Natural killer cell (primary cell): Measurements from ENCODE around the gene MOB2. TPM values are rescaled to one million over a fixed set of nuclear protein-coding genes. Genes with fewer than 3 reads are reported as not detected.
A peak's percentile ranks its signal among the peaks of the same experiment; 100 is the strongest.
"Not testable (repeated sequence)": the region's sequence is repeated elsewhere in the genome, so short reads cannot be mapped to it uniquely, and the experiment has no call there.

Experiments
- ATAC-seq, 3 donors: fragments of 150-1000 bp in 2 of 3; fragments of 200-7000 bp in 1 of 3; cut with Tn5 transposase; 1 replicate in 1 of 3; 2 replicates in 2 of 3; pipeline ENCODE4 v1.10.0; 2021; ENCODE audit warnings: mild to moderate bottlenecking in 2 of 3, moderate library complexity in 2 of 3
- DNase-seq, 2 donors: peaks; one replicate each; pipeline versions ENCODE4 v3.0.0 to v3.0.0-alpha.2; 2013 to 2021; ENCODE audit warnings: mixed read lengths in 1 of 2
- H3K27ac ChIP-seq: one replicate; pipeline ENCODE4 v1.5.1; 2013; ENCODE audit warnings: mild to moderate bottlenecking, low read length
- H3K27me3 ChIP-seq: one replicate; pipeline ENCODE4 v1.6.1; 2013; ENCODE audit warnings: low read length; ENCODE audit not compliant: control insufficient read depth, insufficient read depth
- H3K36me3 ChIP-seq: one replicate; pipeline ENCODE4 v1.6.1; 2013; ENCODE audit warnings: low read length; ENCODE audit not compliant: control insufficient read depth, insufficient read depth
- H3K4me1 ChIP-seq: one replicate; pipeline ENCODE4 v1.6.1; 2013; ENCODE audit warnings: low read length; ENCODE audit not compliant: control insufficient read depth, insufficient read depth
- H3K4me3 ChIP-seq: one replicate; pipeline ENCODE4 v1.5.1; 2013; ENCODE audit warnings: low read length
- H3K9me3 ChIP-seq: one replicate; pipeline ENCODE4 v1.6.1; 2013; ENCODE audit warnings: low read length; ENCODE audit not compliant: control insufficient read depth, insufficient read depth
- H3K27ac Mint-ChIP-seq, 2 donors: one replicate each; pipeline ENCODE4 v1.8.0; 2022; ENCODE audit warnings: mild to moderate bottlenecking in 2 of 2, mixed read lengths in 2 of 2, moderate library complexity in 1 of 2
- H3K27me3 Mint-ChIP-seq, 2 donors: one replicate each; pipeline ENCODE4 v1.8.0; 2022; ENCODE audit warnings: low read depth in 2 of 2, mixed read lengths in 2 of 2
- H3K36me3 Mint-ChIP-seq: one replicate; pipeline ENCODE4 v1.8.0; 2022; ENCODE audit warnings: mixed read lengths
- H3K4me1 Mint-ChIP-seq, 2 donors: one replicate each; pipeline ENCODE4 v1.8.0; 2022; ENCODE audit warnings: mixed read lengths in 2 of 2
- H3K4me3 Mint-ChIP-seq: one replicate; pipeline ENCODE4 v1.8.0; 2022; ENCODE audit warnings: mild to moderate bottlenecking, moderate library complexity, mixed read lengths
- H3K9me3 Mint-ChIP-seq, 2 donors: one replicate each; pipeline ENCODE4 v1.8.0; 2022; ENCODE audit warnings: mixed read lengths in 2 of 2
- CTCF ChIP-seq: fragments of 200-600 bp; IDR thresholded peaks from one replicate; pipeline ENCODE4 v1.8.0; 2022; ENCODE audit warnings: antibody characterized with exemption
- WGBS: methylation state at CpG from one replicate; pipeline ENCODE4 v1.1.7; 2013; ENCODE audit warnings: missing lambda C conversion rate; ENCODE audit not compliant: insufficient coverage; 5-methylcytosine and 5-hydroxymethylcytosine counted together
- intact Hi-C: fragments of 100-400 bp; cut with micrococcal nuclease; formaldehyde crosslinking; loops from one replicate; pipeline ENCODE4 v1.14.2; 2022
- total RNA-seq, 4 donors: library from RNA; stranded (reverse); fragments of 120-200 nt in 1 of 4; gene quantifications; one replicate each; pipeline versions ENCODE4 v1.2.3 to v1.2.4, GENCODE V29; 2013 to 2022

The MOB2 gene
- total RNA-seq, 3 donors from 2014 or later (not counting 1 experiment from before 2014, with no cell fraction given), result 61.9 to 79.6 (median 78.5) TPM

- Mint-ChIP-seq H3K9me3 (no peaks in the 10 kb centered on the region), H3K4me1 (peaks cover 67 to 86% of the 10 kb centered on the region in 2 donors), H3K4me3 (peak overlapping the region; percentile 21), H3K27me3 (no peaks in the 10 kb centered on the region), H3K27ac (peak overlapping the region in 1 of 2 donors; percentile 81), H3K36me3 (no peaks in the 10 kb centered on the region)
- peak; percentile 82 for DNase-seq
- TF ChIP-seq CTCF, result peak; percentile 90
- WGBS, result 49% methylated on average over 36 of the region's 36 CpGs
- Histone ChIP-seq H3K4me1 (peaks cover 60% of the 10 kb centered on the region), H3K36me3 (no peaks in the 10 kb centered on the region), H3K9me3 (no peaks in the 10 kb centered on the region), H3K27ac (no peak overlapping the region), H3K27me3 (no peaks in the 10 kb centered on the region), H3K4me3 (no peak overlapping the region)
- intact Hi-C loops, result loop anchor here (1.0 to 5.0 kb wide), 2 partner anchors 253 to 312 kb away; no protein-coding TSS in a partner anchor
- ATAC-seq, result peak; percentile 76 to 81 (median 77)
Measured at GRCh38 chr11:1515082-1516060, 28.8 kb upstream of the MOB2 start.

GRCh38 chr11:1514336-1515061 is 27.9 kb upstream of the MOB2 start:
- no peaks in the 10 kb centered on the region for H3K27me3 ChIP-seq
- Mint-ChIP-seq H3K27me3 (no peaks in the 10 kb centered on the region), H3K36me3 (no peaks in the 10 kb centered on the region), H3K9me3 (no peaks in the 10 kb centered on the region), H3K4me3 (no peak overlapping the region), H3K4me1 (peaks cover 65 to 82% of the 10 kb centered on the region in 2 donors), H3K27ac (peak overlapping the region; percentile 72 to 73)
- H3K4me3 ChIP-seq, result no peak overlapping the region
- no peak overlapping the region for H3K27ac ChIP-seq
- WGBS, result 93% methylated on average over 31 of the region's 31 CpGs
- no peak for TF ChIP-seq CTCF
- no peaks in the 10 kb centered on the region for H3K9me3 ChIP-seq
- ATAC-seq (no peak), DNase-seq (no peak)
- peaks cover 60% of the 10 kb centered on the region for H3K4me1 ChIP-seq
- no peaks in the 10 kb centered on the region for H3K36me3 ChIP-seq
- intact Hi-C loops, result loop anchor here (1.0 to 5.0 kb wide), 2 partner anchors 252 to 311 kb away; no protein-coding TSS in a partner anchor

DNA sequence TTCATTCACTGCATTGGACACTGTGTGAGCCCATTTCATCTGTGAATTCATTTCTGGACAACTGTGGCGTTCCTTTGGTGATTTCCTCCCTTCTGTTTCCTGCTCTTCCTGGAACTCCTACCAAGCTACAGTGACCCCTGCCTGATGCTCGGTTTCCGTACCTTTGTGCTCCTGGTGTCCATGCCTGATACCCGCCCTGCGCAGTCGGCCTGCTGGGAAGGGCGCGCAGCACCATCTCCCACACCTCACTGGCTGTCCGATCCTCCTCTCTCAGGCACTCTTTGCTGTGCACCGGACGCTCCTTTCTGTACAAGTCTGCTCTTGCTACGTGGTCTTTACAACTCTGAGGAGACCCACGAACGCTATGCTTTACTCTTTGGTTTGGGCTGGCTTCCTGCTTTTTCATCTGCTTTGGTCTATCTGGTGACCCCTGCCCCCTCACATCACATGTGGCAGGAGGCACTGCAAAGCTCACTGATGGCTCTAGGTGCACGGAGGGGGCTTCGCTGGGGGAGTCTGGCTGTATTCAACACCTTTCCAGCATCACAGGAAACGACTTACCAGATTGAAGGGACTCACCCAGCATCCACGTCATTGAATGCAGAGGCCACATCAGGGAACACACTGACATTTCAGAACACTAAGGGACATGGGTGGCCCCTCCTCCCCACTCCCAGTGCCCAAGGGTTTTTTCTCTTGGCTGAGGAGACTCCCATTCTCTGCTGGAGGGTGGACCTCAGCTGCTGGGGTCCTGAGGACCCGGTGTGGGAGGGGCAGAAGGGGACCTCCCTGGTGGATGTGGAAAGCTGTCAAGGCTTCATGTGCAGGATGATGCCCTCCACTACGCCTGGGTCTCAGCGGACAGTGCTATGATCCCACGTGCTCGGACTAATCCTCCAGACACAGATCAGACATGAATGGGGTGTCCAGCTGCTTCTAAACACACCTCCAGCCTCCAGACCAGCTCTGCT is 27.0 kb upstream of the MOB2 start:
- Histone ChIP-seq H3K9me3 (no peaks in the 10 kb centered on the region), H3K4me1 (peaks cover 52% of the 10 kb centered on the region), H3K36me3 (no peaks in the 10 kb centered on the region), H3K27ac (no peak overlapping the region), H3K27me3 (no peaks in the 10 kb centered on the region), H3K4me3 (no peak overlapping the region)
- ATAC-seq (no peak), DNase-seq (no peak)
- no peaks in the 10 kb centered on the region for H3K27me3 Mint-ChIP-seq
- intact Hi-C loops, result no loop called here
- H3K4me1 Mint-ChIP-seq, result peaks cover 61 to 82% of the 10 kb centered on the region in 2 donors
- TF ChIP-seq CTCF, result no peak
- no peak overlapping the region for H3K4me3 Mint-ChIP-seq
- H3K36me3 Mint-ChIP-seq, result no peaks in the 10 kb centered on the region
- 87% methylated on average over 23 of the region's 23 CpGs for WGBS
- H3K9me3 Mint-ChIP-seq, result no peaks in the 10 kb centered on the region
- H3K27ac Mint-ChIP-seq, result peak overlapping the region; percentile 72 to 73

DNA sequence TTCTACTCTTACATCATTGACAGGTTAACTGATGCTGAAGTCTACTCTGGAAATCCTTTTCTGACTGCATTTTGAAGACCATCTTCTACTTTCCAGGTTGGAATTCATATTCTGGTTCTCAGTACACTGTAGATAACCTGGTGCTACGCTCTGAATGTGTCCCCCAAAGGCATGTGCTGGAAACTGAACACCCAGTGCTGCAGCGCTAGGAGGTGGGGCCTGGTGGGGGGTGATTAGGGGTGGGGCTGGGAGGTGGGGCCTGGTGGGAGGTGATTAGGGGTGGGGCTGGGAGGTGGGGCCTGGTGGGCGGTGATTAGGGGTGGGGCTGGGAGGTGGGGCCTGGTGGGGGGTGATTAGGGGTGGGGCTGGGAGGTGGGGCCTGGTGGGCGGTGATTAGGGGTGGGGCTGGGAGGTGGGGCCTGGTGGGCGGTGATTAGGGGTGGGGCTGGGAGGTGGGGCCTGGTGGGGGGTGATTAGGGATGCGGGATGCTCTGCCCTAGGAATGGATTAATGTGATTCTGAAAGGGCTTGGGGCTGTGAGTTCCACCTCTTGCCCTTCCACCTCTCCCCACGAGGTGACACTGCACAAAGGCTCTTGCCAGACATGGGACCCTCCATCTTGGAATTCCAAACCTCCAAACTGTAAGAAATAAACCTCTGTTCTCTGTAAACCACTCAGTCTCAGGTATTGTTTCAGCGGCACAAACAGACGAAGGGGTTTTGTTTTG is 26.1 kb upstream of the MOB2 start:
- H3K4me3 ChIP-seq, intact Hi-C loops, H3K9me3 Mint-ChIP-seq, H3K4me3 Mint-ChIP-seq, H3K27me3 ChIP-seq, H3K9me3 ChIP-seq, H3K36me3 ChIP-seq, H3K27me3 Mint-ChIP-seq, H3K27ac ChIP-seq, ATAC-seq, H3K36me3 Mint-ChIP-seq: not testable (repeated sequence)
- 98% methylated on average over 5 of the region's 9 CpGs for WGBS
- peak in 1 of 2 donors; percentile 44 for DNase-seq
- peaks cover 56 to 83% of the 10 kb centered on the region in 2 donors for H3K4me1 Mint-ChIP-seq
- peaks cover 50% of the 10 kb centered on the region for H3K4me1 ChIP-seq
- H3K27ac Mint-ChIP-seq, result peak overlapping the region; percentile 72 to 73
